ACC112 (cell line): ENCODE results near the gene HOXD13.

Experiments
- H2AFZ ChIP-seq: fragments of 200-600 bp; sonication (generic); one replicate; pipeline ENCODE4 v1.6.0; 2017; ENCODE audit warnings: antibody characterized with exemption, low read length; ENCODE audit not compliant: unreplicated experiment
- H3K27ac ChIP-seq: fragments of 200-600 bp; sonication (generic); 2 replicates; pipeline ENCODE4 v1.5.1; 2014; ENCODE audit warnings: low read depth, mild to moderate bottlenecking, antibody characterized with exemption, low read length, moderate library complexity
- H3K27me3 ChIP-seq: fragments of 200-600 bp; sonication (generic); 2 replicates; pipeline ENCODE4 v1.6.1; 2014; ENCODE audit warnings: mild to moderate bottlenecking, antibody characterized with exemption, low read length, moderate library complexity, mixed read lengths; ENCODE audit not compliant: insufficient read depth
- H3K36me3 ChIP-seq: fragments of 200-600 bp; sonication (generic); 2 replicates; pipeline ENCODE4 v1.6.1; 2016; ENCODE audit warnings: mild to moderate bottlenecking, antibody characterized with exemption, low read length, moderate library complexity, mixed read lengths; ENCODE audit not compliant: insufficient read depth
- H3K4me1 ChIP-seq: fragments of 200-600 bp; sonication (generic); one replicate; pipeline ENCODE4 v1.6.1; 2016; ENCODE audit warnings: low read length, mixed read lengths; ENCODE audit not compliant: insufficient read depth, unreplicated experiment, control insufficient read depth
- H3K4me3 ChIP-seq: fragments of 200-600 bp; sonication (generic); 2 replicates; pipeline ENCODE4 v1.5.1; 2014; ENCODE audit warnings: mild to moderate bottlenecking, low read depth, low read length
- H3K79me2 ChIP-seq: fragments of 200-600 bp; sonication (generic); one replicate; pipeline ENCODE4 v1.6.0; 2016; ENCODE audit warnings: low read length; ENCODE audit not compliant: control insufficient read depth, unreplicated experiment, insufficient read depth

Gene HOXD13

DNA sequence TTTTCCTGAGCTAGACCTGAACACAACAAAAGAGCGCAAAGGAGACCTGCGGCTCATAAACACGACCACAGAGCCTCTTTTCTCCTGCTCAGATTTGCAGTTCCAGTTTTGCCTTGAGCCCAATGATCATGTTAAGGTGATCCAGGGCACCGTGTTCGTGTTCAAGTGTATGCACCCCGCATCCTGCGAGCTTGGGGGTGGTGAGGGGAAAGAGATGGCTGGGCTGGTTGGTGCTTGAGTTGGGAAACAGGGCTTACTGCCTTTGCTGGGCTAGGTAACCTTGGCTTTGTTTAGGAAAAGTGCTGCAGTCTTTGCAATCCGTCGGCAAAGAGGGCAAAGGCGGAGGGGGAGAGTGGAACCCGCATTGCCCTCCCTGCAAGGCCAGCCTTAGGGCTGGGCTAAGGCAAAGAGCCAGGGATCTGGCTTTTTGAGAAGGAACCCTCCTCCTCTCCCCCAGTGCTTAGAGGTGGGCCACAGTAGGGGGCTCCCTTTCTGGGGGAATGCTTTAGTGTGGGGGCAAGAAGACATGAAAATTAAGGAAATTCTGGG is 25.4 kb downstream of the HOXD13 start:
- H3K36me3 ChIP-seq: no peaks in the 10 kb centered on the region
- no peak overlapping the region for H3K27ac ChIP-seq
- peaks cover 93% of the 10 kb centered on the region for H3K27me3 ChIP-seq
- H3K4me3 ChIP-seq: peak overlapping the region; percentile 6; the same call in 1 of the 2 replicates
- H3K79me2 ChIP-seq: no peaks in the 10 kb centered on the region
- H3K4me1 ChIP-seq: no peaks in the 10 kb centered on the region
- H2AFZ ChIP-seq: no peak overlapping the region

GRCh38 chr2:176118601-176119339 is 26.2 kb downstream of the HOXD13 start:
- no peaks in the 10 kb centered on the region for H3K79me2 ChIP-seq
- no peaks in the 10 kb centered on the region for H3K36me3 ChIP-seq
- H2AFZ ChIP-seq: no peak overlapping the region
- H3K27ac ChIP-seq: no peak overlapping the region
- H3K27me3 ChIP-seq: peaks cover 84% of the 10 kb centered on the region
- peak overlapping the region; percentile 52 for H3K4me3 ChIP-seq
- H3K4me1 ChIP-seq: no peaks in the 10 kb centered on the region

GRCh38 chr2:176120364-176121189 is 28.1 kb downstream of the HOXD13 start:
- H3K79me2 ChIP-seq: no peaks in the 10 kb centered on the region
- H3K27ac ChIP-seq: no peak overlapping the region
- no peaks in the 10 kb centered on the region for H3K4me1 ChIP-seq
- no peak overlapping the region for H2AFZ ChIP-seq
- peaks cover 66% of the 10 kb centered on the region for H3K27me3 ChIP-seq
- H3K4me3 ChIP-seq: no peak overlapping the region
- H3K36me3 ChIP-seq: no peaks in the 10 kb centered on the region

DNA sequence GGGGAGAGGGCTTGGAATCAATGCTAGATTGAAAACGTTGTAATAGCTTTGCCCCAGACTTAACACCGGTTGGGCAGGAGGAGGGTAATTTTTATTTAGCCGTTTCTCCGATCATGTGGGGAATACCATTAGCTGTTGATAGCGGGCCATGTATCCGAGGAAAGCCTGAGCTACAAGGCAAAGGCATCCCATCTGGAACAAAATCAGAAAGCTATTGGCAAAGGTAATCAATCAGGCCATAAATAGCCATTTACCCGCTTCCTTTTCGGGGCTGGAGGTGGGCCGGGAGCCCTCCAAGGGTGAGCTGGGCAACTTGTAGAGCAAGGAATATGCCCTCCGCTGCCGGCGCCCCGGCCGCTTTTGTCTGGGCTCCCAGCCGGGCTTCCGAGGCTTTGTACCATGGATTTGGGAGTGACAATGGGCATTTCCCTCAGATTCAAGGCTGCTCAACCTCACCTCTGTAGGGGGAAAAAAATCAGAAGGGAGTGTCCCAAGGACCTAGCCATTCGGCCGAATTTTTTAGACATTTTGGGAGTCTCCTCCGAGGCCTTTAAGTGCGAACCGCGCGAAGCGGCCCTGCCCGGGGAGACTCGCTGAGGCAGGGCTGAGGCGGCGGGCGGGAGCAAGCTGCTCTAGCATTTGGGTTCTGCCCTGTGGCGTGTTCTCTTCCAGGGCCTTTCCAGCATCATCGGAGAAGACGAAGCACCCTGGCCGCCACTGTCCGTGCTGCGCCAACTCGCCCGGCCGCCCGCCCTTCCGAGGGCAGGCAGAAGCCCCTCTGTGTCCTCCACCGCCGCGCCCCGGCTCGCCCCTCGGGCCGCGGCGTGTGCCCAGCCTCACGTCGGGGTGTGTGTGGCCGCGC is 28.9 kb downstream of the HOXD13 start:
- peak overlapping the region; percentile 92 for H3K4me3 ChIP-seq
- H3K27ac ChIP-seq: no peak overlapping the region
- peak overlapping the region; percentile 94 for H2AFZ ChIP-seq
- no peaks in the 10 kb centered on the region for H3K36me3 ChIP-seq
- no peaks in the 10 kb centered on the region for H3K4me1 ChIP-seq
- no peaks in the 10 kb centered on the region for H3K79me2 ChIP-seq
- H3K27me3 ChIP-seq: peaks cover 57% of the 10 kb centered on the region

GRCh38 chr2:176122052-176122682 is 29.6 kb downstream of the HOXD13 start:
- no peaks in the 10 kb centered on the region for H3K4me1 ChIP-seq
- peaks cover 50% of the 10 kb centered on the region for H3K27me3 ChIP-seq
- H3K27ac ChIP-seq: no peak overlapping the region
- peak overlapping the region; percentile 92 for H3K4me3 ChIP-seq
- peak overlapping the region; percentile 94 for H2AFZ ChIP-seq
- no peaks in the 10 kb centered on the region for H3K79me2 ChIP-seq
- H3K36me3 ChIP-seq: no peaks in the 10 kb centered on the region

GRCh38 chr2:176122683-176123410 is 30.3 kb downstream of the HOXD13 start, which contains the start of gene HOXD9:
HOXD9 (plus strand) TSS chr2:176122719; CDS start chr2:176122769, 50 bp downstream.
- H3K4me1 ChIP-seq: peaks cover 4% of the 10 kb centered on the region
- H3K27ac ChIP-seq: no peak within 1 kb of the TSS
- peak within 1 kb of the TSS; percentile 92 for H3K4me3 ChIP-seq
- H3K79me2 ChIP-seq: no peaks in the 10 kb centered on the region
- H2AFZ ChIP-seq: peak within 1 kb of the TSS; percentile 94
- no peaks in the 10 kb centered on the region for H3K36me3 ChIP-seq
- H3K27me3 ChIP-seq: peaks cover 43% of the 10 kb centered on the region

DNA sequence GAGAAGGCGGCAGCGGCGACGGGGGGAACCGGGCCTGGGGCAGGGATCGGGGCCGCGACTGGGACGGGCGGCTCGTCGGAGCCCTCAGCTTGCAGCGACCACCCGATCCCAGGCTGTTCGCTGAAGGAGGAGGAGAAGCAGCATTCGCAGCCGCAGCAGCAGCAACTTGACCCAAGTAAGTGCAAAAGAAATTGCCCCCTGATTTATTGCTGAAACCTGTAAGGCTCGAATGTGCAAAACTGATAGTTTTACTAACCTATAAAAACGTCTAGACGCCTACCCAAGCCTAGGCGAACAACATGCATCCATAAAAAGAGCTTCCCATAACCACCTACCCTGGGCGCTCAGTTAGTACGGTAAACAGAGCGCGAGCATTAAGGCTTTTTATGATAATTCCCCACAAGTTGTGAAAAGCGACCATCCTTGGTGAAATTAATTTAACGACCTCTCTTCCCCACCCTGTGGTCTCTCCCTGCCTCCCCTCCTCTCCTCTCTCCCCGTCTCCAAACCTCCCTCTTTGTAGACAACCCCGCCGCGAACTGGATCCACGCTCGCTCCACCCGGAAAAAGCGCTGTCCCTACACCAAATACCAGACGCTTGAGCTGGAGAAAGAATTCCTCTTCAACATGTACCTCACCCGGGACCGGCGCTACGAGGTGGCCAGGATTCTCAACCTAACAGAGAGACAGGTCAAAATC is 31.0 kb downstream of the HOXD13 start:
- Histone ChIP-seq H3K27ac (no peak overlapping the region), H2AFZ (peak overlapping the region; percentile 94), H3K79me2 (no peaks in the 10 kb centered on the region), H3K36me3 (no peaks in the 10 kb centered on the region), H3K4me3 (peak overlapping the region; percentile 92), H3K27me3 (peaks cover 36% of the 10 kb centered on the region), H3K4me1 (peaks cover 8% of the 10 kb centered on the region)

- Histone ChIP-seq H3K4me1 (peaks cover 8% of the 10 kb centered on the region), H3K79me2 (no peaks in the 10 kb centered on the region), H3K27me3 (peaks cover 30% of the 10 kb centered on the region), H2AFZ (no peak overlapping the region), H3K4me3 (no peak overlapping the region; the same call in 1 of the 2 replicates), H3K27ac (no peak overlapping the region), H3K36me3 (no peaks in the 10 kb centered on the region)
These were observed 31.8 kb downstream of the HOXD13 start for GRCh38 chr2:176124110-176124946.
